ENCODE results near the gene KRT36. TPM values are rescaled to one million over a fixed set of nuclear protein-coding genes. Genes with fewer than 3 reads are reported as not detected.

The KRT36 gene
- polyA plus RNA-seq, 3 donors, result 0.24 to 0.87 (median 0.25) TPM

GRCh38 chr17:41527063-41528023 is 37.6 kb upstream of the KRT36 start:
- 10% methylated on average over 61 of the region's 62 CpGs for WGBS (ENCODE audit: insufficient coverage)
- Histone ChIP-seq H3K27ac (ENCODE audit: low read depth in 1 of 2, low read length in 2 of 2) (no peak overlapping the region), H3K9ac (ENCODE audit: insufficient read depth, low read length, poor library complexity, severe bottlenecking) (no peak overlapping the region), H3K9me3 (replicated peaks in 1 of 2; ENCODE audit: control insufficient read depth in 1 of 2, insufficient read depth in 1 of 2, low read length in 2 of 2) (peaks cover 0 to 21% of the 10 kb centered on the region in 2 donors), H3K4me3 (replicated peaks in 1 of 3; ENCODE audit: low read depth in 2 of 3, low read length in 3 of 3) (no peak overlapping the region), H3K27me3 (ENCODE audit: control insufficient read depth in 2 of 2, insufficient read depth in 2 of 2, low read length in 2 of 2) (peaks cover 39 to 72% of the 10 kb centered on the region in 2 donors), H3K36me3 (replicated peaks in 1 of 2; ENCODE audit: control insufficient read depth in 1 of 2, insufficient read depth in 2 of 2, low read length in 2 of 2) (no peaks in the 10 kb centered on the region), H3K4me2 (replicated peaks; ENCODE audit: extremely low read depth, low read length, poor library complexity, severe bottlenecking) (peak overlapping the region; percentile 14), H3K79me2 (ENCODE audit: insufficient read depth, low read length) (no peaks in the 10 kb centered on the region), H2AFZ (ENCODE audit: insufficient read depth, low read depth, low read length, poor library complexity, severe bottlenecking) (peak overlapping the region; percentile 52), H3K4me1 (ENCODE audit: control insufficient read depth in 1 of 2, insufficient read depth in 2 of 2, low read length in 2 of 2) (peaks cover 6 to 10% of the 10 kb centered on the region in 2 donors), H4K20me1 (ENCODE audit: insufficient read depth, low read length) (no peaks in the 10 kb centered on the region)
- Mint-ChIP-seq H3K9me3 (peaks cover 0 to 14% (median 7%) of the 10 kb centered on the region in 7 donors), H3K27ac (peak overlapping the region in 2 of 7 donors; percentile 9 to 11), H3K4me1 (peaks cover 15% of the 10 kb centered on the region), H3K4me3 (peak overlapping the region in 1 of 2 donors; percentile 82), H3K27me3 (ENCODE audit: low read depth in 3 of 3) (peaks cover 60 to 80% (median 64%) of the 10 kb centered on the region in 3 donors), H3K36me3 (peaks cover 2 to 3% of the 10 kb centered on the region in 2 donors)
- no peak for DNase-seq
- no peak for TF ChIP-seq CTCF (IDR thresholded peaks at IDR 0.05)
- intact Hi-C loops (cut with micrococcal nuclease), result no loop called here

- H3K4me1 ChIP-seq (ENCODE audit: control insufficient read depth in 1 of 2, insufficient read depth in 2 of 2, low read length in 2 of 2), result peaks cover 15 to 21% of the 10 kb centered on the region in 2 donors
- H3K4me2 ChIP-seq (replicated peaks; ENCODE audit: extremely low read depth, low read length, poor library complexity, severe bottlenecking), result no peak overlapping the region
- peaks cover 2 to 3% of the 10 kb centered on the region in 2 donors for H3K36me3 Mint-ChIP-seq
- no peaks in the 10 kb centered on the region for H3K79me2 ChIP-seq (ENCODE audit: insufficient read depth, low read length)
- H3K27ac ChIP-seq (ENCODE audit: low read depth in 1 of 2, low read length in 2 of 2), result no peak overlapping the region
- peaks cover 21 to 45% of the 10 kb centered on the region in 2 donors for H3K27me3 ChIP-seq (ENCODE audit: control insufficient read depth in 2 of 2, insufficient read depth in 2 of 2, low read length in 2 of 2)
- WGBS (ENCODE audit: insufficient coverage), result 96% methylated on average over 9 of the region's 11 CpGs
- no peak for DNase-seq
- H3K27ac Mint-ChIP-seq, result no peak overlapping the region
- no peaks in the 10 kb centered on the region for H4K20me1 ChIP-seq (ENCODE audit: insufficient read depth, low read length)
- peaks cover 0 to 14% (median 5%) of the 10 kb centered on the region in 7 donors for H3K9me3 Mint-ChIP-seq
- no peaks in the 10 kb centered on the region for H3K36me3 ChIP-seq (replicated peaks in 1 of 2; ENCODE audit: control insufficient read depth in 1 of 2, insufficient read depth in 2 of 2, low read length in 2 of 2)
- no peak overlapping the region for H3K4me3 Mint-ChIP-seq
- H3K4me1 Mint-ChIP-seq, result peaks cover 19% of the 10 kb centered on the region
- intact Hi-C loops (cut with micrococcal nuclease), result no loop called here
- H3K9ac ChIP-seq (ENCODE audit: insufficient read depth, low read length, poor library complexity, severe bottlenecking), result no peak overlapping the region
- H3K4me3 ChIP-seq (replicated peaks in 1 of 3; ENCODE audit: low read depth in 2 of 3, low read length in 3 of 3), result no peak overlapping the region
- H3K9me3 ChIP-seq (replicated peaks in 1 of 2; ENCODE audit: control insufficient read depth in 1 of 2, insufficient read depth in 1 of 2, low read length in 2 of 2), result peaks cover 0 to 21% of the 10 kb centered on the region in 2 donors
- H3K27me3 Mint-ChIP-seq (ENCODE audit: low read depth in 3 of 3), result peaks cover 41 to 54% (median 46%) of the 10 kb centered on the region in 3 donors
- no peak overlapping the region for H2AFZ ChIP-seq (ENCODE audit: insufficient read depth, low read depth, low read length, poor library complexity, severe bottlenecking)
- TF ChIP-seq CTCF (IDR thresholded peaks at IDR 0.05), result no peak
Observed at GRCh38 chr17:41524261-41524660, 34.6 kb upstream of the KRT36 start.

Measured in CD14-positive monocyte (primary cell).